Measurements from ENCODE around the gene ARID1B. TPM values are rescaled to one million over a fixed set of nuclear protein-coding genes. Genes with fewer than 3 reads are reported as not detected.
"Not testable (repeated sequence)": the region's sequence is repeated elsewhere in the genome, so short reads cannot be mapped to it uniquely, and the experiment has no call there.

The ARID1B gene
- total RNA-seq, 1 experiment from 2014 or later = 24.2 TPM

DNA sequence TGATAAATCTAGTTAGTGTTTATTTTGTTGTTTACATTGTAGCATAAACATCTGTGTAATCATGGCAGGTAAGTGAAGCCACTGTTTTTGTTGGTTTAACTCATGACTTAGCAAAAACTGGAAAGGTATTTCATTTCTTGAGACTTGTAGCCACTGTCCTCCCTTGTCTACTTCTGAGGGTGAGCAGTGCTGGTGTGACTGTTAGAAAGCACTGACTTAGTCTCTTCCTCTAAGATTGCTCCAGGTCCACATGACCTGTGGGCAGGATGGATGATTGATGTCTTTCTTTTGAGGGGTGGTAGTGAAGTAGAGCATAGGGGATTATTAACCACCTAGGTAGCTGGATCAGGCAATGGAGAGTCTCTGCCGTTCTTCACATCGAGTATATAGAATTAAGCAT is 203.8 kb downstream of the ARID1B start:
- Histone ChIP-seq H2AFZ (ENCODE audit: low read length) (no peak overlapping the region), H3K9ac (ENCODE audit: low read length) (no peak overlapping the region), H4K20me1 (ENCODE audit: low read length) (no peaks in the 10 kb centered on the region), H3F3A (ENCODE audit: low read length, unreplicated experiment) (no peaks in the 10 kb centered on the region), H3K4me3 (ENCODE audit: low read length) (peak overlapping the region; percentile 7; the same call in 1 of the 2 replicates), H3K36me3 (ENCODE audit: low read depth, low read length) (no peaks in the 10 kb centered on the region), H3K9me2 (replicated peaks; ENCODE audit: low read length) (no peaks in the 10 kb centered on the region), H3K4me1 (ENCODE audit: insufficient read depth, low read length) (peaks cover 38% of the 10 kb centered on the region), H3K27me3 (ENCODE audit: low read length) (no peaks in the 10 kb centered on the region), H3K4me2 (ENCODE audit: low read length) (peak overlapping the region; percentile 74), H3K9me3 (ENCODE audit: low read length) (no peaks in the 10 kb centered on the region), H3K79me2 (ENCODE audit: low read length) (peaks cover 99% of the 10 kb centered on the region), H3K27ac (ENCODE audit: low read length) (peak overlapping the region; percentile 61)
- BruUV-seq (replicated peaks) = no TSS peak
- DNase-seq (no peak), ATAC-seq (peak; percentile 58)
- POLR2A ChIA-PET (ENCODE audit: unreplicated experiment) = no interaction called here
- CTCF ChIA-PET = no interaction called here
- TF ChIP-seq, protein P1, sequence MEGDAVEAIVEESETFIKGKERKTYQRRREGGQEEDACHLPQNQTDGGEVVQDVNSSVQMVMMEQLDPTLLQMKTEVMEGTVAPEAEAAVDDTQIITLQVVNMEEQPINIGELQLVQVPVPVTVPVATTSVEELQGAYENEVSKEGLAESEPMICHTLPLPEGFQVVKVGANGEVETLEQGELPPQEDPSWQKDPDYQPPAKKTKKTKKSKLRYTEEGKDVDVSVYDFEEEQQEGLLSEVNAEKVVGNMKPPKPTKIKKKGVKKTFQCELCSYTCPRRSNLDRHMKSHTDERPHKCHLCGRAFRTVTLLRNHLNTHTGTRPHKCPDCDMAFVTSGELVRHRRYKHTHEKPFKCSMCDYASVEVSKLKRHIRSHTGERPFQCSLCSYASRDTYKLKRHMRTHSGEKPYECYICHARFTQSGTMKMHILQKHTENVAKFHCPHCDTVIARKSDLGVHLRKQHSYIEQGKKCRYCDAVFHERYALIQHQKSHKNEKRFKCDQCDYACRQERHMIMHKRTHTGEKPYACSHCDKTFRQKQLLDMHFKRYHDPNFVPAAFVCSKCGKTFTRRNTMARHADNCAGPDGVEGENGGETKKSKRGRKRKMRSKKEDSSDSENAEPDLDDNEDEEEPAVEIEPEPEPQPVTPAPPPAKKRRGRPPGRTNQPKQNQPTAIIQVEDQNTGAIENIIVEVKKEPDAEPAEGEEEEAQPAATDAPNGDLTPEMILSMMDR (conservative IDR thresholded peaks at IDR 0.05; ENCODE audit: low read depth, low read length) = no peak
- no peak for TF ChIP-seq EZH2 (IDR thresholded peaks at IDR 0.05; ENCODE audit: low read length, unreplicated experiment)
- TF ChIP-seq EZH2phosphoT487 (IDR thresholded peaks at IDR 0.05; ENCODE audit: borderline replicate concordance, low read length) = no peak
- intact Hi-C loops (cut with micrococcal nuclease) = loop anchor here (2.0 kb wide), 1 partner anchor 22 kb away; no protein-coding TSS in a partner anchor

DNA sequence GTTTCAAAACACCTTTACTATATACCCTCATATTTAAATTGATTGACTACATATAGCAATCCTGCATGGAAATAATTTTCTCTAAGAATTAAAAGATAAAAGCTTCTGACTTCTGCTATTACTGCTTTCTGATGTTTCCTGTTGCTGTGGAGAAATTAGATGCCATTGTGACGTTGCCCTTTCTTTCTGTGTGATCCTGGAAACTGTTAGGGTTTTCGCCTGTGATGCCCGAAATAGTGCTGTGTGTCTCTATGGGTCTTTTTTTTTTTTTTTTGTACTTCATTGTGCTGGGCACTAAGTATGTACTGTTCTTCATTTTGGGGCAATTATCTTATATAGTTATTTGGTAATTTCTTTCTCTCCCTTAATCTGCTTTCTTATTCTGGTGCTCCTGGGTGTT is 205.0 kb downstream of the ARID1B start:
- POLR2A ChIA-PET (ENCODE audit: unreplicated experiment) = no interaction called here
- Histone ChIP-seq H3K4me3 (ENCODE audit: low read length) (no peak overlapping the region), H3K9me3 (ENCODE audit: low read length) (no peaks in the 10 kb centered on the region), H3K27me3 (ENCODE audit: low read length) (no peaks in the 10 kb centered on the region), H3F3A (ENCODE audit: low read length, unreplicated experiment) (no peaks in the 10 kb centered on the region), H3K27ac (ENCODE audit: low read length) (no peak overlapping the region), H3K36me3 (ENCODE audit: low read depth, low read length) (no peaks in the 10 kb centered on the region), H4K20me1 (ENCODE audit: low read length) (no peaks in the 10 kb centered on the region), H3K9ac (ENCODE audit: low read length) (no peak overlapping the region), H2AFZ (ENCODE audit: low read length) (no peak overlapping the region), H3K79me2 (ENCODE audit: low read length) (peaks cover 99% of the 10 kb centered on the region), H3K4me2 (ENCODE audit: low read length) (no peak overlapping the region), H3K4me1 (ENCODE audit: insufficient read depth, low read length) (peaks cover 38% of the 10 kb centered on the region), H3K9me2 (replicated peaks; ENCODE audit: low read length) (no peaks in the 10 kb centered on the region)
- no TSS peak for BruUV-seq (replicated peaks)
- ATAC-seq (no peak), DNase-seq (no peak)
- CTCF ChIA-PET = no interaction called here
- TF ChIP-seq EZH2phosphoT487 (IDR thresholded peaks at IDR 0.05; ENCODE audit: borderline replicate concordance, low read length) (no peak), EZH2 (IDR thresholded peaks at IDR 0.05; ENCODE audit: low read length, unreplicated experiment) (no peak)
- TF ChIP-seq, protein P1 (conservative IDR thresholded peaks at IDR 0.05; ENCODE audit: low read depth, low read length) = no peak
- intact Hi-C loops (cut with micrococcal nuclease) = no loop called here

DNA sequence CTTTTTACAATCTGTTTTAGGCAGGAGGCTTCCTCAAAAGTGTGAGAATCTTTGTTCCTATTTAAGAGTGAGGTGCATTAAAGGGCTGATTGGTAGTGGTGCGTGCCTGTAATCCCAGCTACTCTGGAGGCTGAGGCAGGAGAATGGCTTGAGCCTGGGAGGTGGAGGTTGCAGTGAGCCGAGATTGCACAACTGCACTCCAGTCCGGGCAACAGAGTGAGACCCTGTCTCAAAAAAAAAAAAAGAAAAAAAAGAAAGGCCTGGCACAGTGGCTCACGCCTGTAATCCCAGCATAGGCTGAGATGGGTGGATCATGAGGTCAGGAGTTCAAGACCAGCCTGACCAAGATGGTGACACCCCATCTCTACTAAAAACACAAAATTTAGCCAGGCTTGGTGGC is 205.7 kb downstream of the ARID1B start:
- peaks cover 39% of the 10 kb centered on the region for H3K4me1 ChIP-seq (ENCODE audit: insufficient read depth, low read length)
- ATAC-seq; H3K4me2 ChIP-seq (ENCODE audit: low read length); H2AFZ ChIP-seq (ENCODE audit: low read length); H3K9ac ChIP-seq (ENCODE audit: low read length); H3K27me3 ChIP-seq (ENCODE audit: low read length); H3K9me2 ChIP-seq (replicated peaks; ENCODE audit: low read length); H3K27ac ChIP-seq (ENCODE audit: low read length); POLR2A ChIA-PET (ENCODE audit: unreplicated experiment); CTCF ChIA-PET; H3K9me3 ChIP-seq (ENCODE audit: low read length); intact Hi-C loops (cut with micrococcal nuclease); BruUV-seq (replicated peaks); H3K4me3 ChIP-seq (ENCODE audit: low read length); H3K36me3 ChIP-seq (ENCODE audit: low read depth, low read length); H3F3A ChIP-seq (ENCODE audit: low read length, unreplicated experiment); DNase-seq; H4K20me1 ChIP-seq (ENCODE audit: low read length): not testable (repeated sequence)
- peaks cover 98% of the 10 kb centered on the region for H3K79me2 ChIP-seq (ENCODE audit: low read length)
